GM21529 (cell line): ENCODE results near the gene P2RX4.
A peak's percentile ranks its signal among the peaks of the same experiment; 100 is the strongest.
"Not testable (repeated sequence)": the region's sequence is repeated elsewhere in the genome, so short reads cannot be mapped to it uniquely, and the experiment has no call there.

Source experiments
- ATAC-seq: cut with Tn5 transposase; IDR thresholded peaks from one replicate; pipeline ENCODE4 v1.9.1; 2021; ENCODE audit not compliant: unreplicated experiment

P2RX4 gene

DNA sequence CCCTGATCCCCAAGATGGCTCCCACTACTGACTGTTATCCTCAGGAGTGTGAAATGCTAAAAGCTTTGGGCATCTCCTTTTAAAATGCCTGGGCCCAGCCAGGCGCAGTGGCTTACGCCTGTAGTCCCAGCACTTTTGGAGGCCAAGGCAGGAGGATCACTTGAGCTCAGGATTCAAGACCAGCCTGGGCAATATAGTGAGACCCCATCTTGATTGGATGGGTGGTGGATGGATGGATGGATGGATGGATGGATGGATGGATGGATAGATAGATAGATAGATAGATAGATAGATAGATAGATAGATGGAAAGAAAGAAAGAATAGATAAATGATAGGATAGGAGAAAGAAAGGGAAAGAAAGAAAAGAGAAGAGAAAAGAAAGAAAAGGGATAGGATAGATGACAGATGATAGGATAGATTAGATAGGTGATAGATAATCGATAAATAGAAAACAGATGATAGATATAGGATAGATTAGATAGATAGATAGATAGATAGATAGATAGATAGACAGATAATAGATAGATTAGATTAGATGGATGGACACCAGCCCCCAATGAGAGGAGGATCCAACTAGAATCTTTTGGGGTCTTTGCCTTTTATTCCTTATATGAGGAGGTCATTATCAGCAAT lies 9.5 kb downstream of the P2RX4 start:
- no peak for ATAC-seq

DNA sequence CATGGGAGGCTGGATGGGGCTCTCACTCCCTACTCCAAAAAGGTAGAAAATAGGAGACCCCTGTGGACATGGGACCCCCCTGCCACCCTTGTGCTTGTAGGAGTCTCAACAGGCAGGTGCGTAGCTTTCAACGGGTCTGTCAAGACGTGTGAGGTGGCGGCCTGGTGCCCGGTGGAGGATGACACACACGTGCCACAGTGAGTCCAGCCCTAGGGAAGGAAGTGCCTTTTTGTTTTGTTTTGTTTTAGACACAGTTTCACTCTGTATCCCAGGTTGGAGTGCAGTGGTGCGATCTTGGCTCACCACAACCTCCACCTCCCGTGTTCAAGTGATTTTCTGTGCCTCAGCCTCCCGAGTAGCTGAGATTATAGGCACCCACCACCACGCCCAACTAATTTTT lies 12.9 kb downstream of the P2RX4 start:
- ATAC-seq: no peak

DNA sequence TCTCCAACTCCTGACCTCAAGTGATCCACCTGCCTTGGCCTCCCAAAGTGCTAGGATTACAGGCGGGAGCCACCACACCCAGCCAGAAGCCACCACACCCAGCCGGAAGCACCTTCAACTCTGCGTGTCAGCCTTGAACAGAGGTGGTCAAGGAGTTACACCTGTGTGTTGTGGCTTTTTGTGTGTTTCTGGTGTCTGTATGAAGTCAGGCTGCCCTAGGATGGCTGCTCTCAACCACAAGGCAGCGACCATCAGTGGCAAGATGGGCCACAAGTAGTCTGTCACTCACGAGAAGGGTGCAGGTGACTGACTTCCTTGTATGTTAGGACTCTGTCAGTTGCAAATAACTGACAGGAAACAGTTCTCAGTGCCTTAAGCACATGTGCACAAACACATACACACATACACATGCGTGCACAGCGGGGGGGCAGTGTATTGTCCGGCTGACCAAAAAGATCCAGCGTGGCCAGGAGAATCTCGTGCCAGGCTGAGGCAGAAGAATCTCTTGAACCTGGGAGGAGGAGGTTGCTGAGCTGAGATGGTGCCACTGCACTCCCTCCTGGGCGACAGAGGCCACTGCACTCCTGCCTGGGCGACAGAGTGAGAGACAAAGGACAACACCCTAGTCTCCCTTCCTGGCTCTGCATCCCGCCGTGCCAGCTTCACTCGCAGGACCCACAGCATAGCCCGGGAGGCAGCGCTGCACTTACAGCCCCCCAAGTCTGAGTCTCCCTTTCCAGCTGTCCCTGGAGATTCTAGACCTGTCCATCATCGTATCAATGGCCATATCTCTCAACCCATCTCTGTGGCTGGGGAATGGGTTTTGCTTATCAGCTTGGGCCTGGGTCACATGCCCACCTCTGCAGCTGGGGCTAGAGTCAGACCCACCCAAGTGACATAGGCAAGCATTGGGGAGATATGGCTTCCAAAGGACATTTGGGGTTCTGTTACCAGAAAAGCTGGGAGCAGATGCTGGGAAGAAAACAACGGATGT lies 13.7 kb downstream of the P2RX4 start:
- ATAC-seq: no peak

DNA sequence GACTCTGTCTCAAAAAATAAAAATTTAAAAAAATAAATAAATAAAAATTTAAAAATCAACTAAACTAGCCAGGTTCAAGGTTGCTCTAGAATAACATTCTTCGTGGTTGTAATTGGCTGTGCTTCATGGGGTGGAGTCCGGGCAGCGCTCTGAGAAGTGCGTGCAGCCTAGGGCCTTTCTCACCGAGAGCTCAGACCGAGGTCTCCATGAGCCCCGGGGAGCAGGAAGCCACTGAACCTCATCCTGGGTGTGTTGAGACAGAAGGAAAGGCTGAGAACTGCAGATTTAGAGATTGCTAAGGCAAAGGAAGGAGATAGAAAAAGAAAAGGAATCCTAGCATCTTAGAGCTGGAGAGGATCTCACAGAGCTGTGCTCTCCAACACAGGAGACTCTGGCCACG lies 14.7 kb downstream of the P2RX4 start:
- no peak for ATAC-seq

DNA sequence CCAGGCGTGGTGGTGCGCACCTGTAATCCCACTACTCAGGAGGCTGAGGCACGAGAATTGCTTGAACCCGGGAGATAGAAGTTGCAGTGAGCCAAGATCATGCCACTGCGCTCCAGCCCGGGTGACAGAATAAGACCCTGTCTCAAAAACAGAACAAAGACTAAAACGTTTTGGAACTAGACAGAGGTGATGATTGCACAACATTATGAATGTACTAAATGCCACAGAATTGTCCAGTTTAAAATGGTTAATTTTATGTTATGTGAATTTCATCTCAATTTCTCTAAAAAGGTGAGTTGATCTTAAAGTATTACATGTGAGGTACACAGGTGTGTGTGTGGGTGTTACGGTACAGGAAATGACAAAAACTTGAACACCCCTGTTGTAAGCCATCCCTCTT lies 16.5 kb downstream of the P2RX4 start:
- no peak for ATAC-seq

DNA sequence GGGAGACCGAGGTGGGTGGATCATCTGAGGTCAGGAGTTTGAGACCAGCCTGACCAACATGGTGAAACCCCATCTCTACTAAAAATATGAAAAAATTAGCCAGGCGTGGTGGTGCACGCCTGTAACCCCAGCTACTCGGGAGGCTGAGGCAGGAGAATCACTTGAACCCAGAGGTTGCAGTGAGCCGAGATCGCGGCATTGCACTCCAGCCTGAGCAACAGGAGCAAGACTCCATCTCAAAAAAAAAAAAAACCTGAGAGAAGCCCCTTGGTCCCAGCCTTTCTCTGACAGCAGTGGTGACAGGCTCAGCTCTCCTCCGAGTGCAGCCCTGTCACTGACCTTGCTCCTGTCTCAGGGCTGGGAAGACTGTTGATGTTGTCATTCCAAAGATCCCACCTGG lies 16.9 kb downstream of the P2RX4 start:
- ATAC-seq: peak; percentile 10

DNA sequence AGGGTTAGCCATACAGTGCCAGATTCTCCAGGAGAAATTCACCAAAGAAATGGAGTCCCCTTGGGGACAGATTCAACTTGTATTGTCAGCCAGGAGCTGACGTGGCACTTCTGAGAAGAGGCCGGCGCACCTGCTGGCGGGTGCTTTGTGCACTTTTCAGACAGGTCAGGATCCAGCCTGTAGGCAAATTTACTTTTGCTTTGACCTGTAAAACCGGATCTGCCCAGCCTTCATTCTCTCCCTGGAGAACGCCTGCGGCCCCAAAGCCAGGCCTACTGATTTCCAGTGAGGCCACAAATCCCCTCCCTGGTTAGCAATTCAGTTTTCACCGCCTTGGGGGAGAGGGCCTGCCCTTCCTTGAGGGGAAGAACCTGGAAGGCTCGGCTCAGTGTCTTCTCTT lies 17.4 kb downstream of the P2RX4 start:
- ATAC-seq: peak; percentile 81

DNA sequence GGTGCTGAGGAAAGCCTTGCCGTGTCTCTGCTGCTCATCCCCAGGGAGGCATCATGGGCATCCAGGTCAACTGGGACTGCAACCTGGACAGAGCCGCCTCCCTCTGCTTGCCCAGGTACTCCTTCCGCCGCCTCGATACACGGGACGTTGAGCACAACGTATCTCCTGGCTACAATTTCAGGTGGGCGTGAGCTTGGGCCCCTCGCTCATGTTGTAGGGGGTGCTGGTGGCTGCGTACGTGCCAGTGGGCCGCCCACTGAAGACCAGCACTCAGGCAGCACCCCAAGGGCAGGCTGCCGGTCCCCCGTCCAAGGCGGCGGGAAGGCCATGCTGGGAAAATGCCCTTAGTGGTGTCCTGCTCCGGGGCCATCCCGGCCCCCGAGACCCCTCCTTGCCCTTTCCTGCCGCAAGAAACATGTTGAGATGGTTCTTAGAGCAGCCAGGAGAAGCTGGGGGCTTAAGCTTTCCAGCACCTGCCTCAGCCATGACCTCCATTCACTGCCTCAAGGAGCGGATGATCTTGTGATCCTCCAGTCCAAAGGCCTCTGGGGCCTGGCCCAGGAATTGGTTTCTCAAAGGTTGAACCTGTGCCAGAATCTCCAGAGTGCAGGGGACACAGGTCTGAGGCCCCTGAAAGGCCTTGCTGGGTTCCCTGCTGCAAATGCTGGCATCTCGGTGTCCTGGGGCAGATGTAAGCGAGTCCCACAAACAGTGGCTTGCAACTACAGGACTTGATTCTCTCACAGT lies 19.2 kb downstream of the P2RX4 start:
- ATAC-seq: no peak

DNA sequence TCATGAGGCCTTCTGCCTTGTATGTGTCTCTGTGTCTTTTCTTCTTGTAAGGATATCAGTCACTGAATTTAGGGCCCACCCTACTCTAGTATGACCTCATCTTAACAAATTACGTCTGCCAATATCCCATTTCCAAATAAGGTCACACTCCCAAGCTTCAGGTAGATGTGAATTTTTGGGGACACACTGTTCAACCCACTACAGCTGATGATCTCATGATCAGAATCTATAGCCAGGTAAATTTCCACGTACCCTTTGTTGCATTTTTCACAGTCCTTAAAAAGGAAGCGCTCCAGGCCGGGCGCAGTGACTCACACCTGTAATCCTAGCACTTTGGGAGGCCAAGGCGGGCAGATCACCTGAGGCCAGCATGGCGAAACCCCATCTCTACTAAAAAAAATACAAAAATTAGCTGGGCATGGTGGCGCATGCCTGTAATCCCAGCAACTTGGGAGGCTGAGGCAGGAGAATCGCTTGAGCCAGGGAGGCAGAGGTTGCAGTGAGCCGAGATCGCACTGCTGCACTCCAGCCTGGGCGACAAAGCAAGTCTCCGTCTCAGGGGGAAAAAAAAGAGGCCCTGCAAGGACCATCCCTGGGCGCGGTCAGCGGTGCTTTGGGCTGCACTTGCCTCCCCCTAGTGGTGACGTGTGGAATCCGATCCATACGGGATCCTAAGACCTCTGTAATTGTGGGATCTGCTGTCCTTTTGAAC lies 20.1 kb downstream of the P2RX4 start:
- not testable (repeated sequence) for ATAC-seq

DNA sequence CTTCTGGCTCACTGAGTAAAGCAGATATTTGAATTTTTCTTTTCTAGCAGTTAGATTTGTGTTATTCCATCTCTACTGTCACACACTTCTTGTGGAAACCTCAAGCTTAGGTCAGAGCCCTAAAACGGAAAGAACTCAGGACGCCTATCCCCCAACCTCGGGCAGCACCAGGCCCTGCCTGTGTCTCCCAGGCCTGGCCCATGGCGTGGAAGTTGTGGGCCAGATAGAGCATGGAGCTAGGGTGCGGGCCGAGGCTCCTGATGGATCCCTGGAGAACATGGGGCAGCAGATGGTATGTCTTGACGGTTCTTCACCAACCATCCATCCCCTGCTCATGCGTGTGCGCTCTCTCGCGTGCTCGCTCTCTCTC lies 20.6 kb downstream of the P2RX4 start:
- ATAC-seq: no peak

DNA sequence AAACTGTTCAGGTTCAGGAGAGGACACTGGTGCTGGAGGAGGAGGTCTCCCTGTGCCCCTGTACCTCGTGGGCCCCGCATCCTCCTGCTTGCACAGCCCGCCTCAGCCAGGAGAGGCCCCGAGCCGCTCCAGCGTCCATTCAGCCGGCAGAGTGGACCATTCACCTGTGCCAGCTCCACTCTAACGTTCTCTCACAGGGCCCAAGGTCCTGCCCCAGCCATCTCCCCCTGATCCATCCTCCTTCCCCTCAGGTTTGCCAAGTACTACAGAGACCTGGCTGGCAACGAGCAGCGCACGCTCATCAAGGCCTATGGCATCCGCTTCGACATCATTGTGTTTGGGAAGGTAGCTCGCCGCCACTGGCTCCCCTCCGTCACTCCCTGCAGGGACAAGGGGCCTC lies 22.2 kb downstream of the P2RX4 start:
- no peak for ATAC-seq

DNA sequence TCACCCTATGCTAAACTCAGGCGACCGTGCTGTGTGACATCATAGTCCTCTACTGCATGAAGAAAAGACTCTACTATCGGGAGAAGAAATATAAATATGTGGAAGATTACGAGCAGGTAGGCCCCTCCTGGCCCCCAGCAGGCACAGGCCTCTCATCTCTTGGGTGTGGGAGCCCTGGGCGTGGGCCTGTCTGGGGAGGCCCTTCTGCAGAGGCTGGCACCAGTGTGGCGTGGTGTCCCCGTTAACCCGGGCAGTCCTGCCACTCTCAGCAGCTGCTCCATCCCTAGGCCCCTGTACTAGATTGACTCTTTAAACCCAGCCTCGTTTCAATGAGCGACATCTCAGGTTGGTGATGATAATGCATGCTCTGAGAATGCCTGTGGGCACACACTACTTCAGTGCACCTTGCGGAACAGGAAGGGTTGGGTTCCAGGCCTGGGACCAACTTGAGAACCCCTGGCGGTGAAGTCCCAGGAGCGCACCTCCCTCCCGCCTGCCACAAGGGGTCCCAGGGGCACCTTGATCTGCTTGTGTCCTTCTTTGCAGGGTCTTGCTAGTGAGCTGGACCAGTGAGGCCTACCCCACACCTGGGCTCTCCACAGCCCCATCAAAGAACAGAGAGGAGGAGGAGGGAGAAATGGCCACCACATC lies 23.2 kb downstream of the P2RX4 start:
- ATAC-seq: no peak

DNA sequence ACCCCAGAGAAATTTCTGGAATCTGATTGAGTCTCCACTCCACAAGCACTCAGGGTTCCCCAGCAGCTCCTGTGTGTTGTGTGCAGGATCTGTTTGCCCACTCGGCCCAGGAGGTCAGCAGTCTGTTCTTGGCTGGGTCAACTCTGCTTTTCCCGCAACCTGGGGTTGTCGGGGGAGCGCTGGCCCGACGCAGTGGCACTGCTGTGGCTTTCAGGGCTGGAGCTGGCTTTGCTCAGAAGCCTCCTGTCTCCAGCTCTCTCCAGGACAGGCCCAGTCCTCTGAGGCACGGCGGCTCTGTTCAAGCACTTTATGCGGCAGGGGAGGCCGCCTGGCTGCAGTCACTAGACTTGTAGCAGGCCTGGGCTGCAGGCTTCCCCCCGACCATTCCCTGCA lies 23.7 kb downstream of the P2RX4 start:
- no peak for ATAC-seq

DNA sequence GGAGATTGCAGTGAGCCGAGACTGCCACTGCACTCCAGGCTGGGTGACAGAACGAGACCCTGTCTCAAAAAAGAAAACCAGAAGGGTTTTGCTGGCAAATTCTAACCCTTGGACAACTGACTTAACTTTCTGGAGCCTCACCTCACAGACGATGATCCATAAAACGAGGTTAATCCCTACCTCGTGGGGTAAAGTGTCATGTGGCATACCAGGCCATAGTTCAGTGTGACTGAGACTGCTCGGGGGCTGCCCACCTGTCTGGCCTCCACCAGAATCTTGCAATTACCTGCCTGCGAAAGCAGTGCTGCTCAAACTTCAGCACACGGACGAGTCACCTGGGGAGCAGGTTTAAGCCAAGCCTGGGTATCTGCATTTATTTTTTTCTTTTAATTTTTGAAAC lies 26.8 kb downstream of the P2RX4 start:
- no peak for ATAC-seq

DNA sequence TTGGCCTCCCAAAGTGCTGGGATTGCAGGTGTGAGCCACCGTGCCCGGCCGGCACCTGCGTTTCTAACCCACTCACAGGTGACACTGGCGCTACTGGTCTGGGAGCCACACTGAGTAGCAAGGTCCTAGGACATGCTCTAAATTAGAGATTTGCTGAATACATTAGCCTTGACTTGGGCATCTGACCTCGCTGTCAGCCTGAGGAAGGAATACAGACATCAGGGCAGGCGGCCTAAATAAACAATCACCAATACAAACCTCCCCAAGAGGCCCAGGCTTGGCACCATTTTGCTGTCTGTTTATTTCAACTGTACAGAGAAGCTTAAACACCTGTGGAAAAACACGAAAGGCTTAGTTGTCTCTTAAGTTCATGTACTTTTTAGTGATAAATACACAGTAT lies 27.5 kb downstream of the P2RX4 start:
- no peak for ATAC-seq

DNA sequence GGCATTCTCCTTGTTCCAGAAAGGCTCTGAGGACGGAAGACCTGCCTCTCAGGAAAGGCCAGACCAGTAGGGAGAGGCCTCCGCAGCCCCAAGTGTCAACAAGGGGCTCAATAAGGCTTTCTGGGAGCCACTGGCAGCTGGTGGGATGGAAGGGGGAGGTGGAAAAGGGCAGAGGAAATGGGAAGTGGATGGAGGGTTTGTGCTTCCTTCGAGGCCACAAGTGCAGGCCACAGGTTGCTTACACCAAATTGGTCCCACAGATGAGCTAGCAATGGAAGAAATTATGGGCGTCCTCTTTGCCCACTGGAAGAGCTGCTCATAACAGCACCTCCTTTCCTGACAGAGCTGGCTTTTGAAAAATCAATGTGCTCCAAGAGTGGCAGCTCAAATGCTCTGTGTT lies 28.2 kb downstream of the P2RX4 start:
- ATAC-seq: no peak

DNA sequence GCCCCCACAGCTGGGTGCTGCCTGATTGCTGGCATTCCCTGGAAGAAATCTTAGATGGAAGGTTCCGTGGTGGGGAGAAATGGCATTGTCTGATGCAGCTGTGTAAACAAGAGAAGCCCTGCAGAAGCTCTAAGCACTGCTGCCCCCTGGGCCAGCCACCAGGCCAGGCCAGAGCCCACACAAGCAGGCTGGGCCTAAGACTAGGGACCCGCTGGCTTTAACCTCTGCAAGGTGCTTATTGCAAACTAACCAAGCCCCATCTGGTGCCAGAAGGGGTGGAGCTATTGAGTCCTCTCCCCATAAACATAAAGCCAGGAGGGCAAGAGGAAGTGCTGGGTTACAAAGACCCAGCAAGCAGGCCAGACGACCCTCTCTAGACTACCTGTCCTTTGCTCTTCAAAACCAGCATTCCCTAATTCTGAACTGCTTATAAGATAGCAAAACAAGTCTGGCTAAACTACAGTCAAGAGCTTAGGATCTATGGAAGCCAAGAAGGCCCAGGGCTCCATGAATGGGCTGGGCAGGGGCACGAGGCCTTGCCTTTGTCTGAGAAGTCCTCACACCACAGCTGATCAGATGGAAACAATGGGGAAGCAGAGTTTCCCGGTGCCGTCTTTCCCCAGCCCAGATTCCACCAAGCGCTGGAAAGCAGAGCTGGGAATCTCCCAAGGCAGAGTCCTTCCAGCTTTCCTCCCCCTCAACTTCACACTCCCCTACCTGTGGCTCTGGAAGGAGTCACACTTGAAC lies 28.8 kb downstream of the P2RX4 start:
- no peak for ATAC-seq

DNA sequence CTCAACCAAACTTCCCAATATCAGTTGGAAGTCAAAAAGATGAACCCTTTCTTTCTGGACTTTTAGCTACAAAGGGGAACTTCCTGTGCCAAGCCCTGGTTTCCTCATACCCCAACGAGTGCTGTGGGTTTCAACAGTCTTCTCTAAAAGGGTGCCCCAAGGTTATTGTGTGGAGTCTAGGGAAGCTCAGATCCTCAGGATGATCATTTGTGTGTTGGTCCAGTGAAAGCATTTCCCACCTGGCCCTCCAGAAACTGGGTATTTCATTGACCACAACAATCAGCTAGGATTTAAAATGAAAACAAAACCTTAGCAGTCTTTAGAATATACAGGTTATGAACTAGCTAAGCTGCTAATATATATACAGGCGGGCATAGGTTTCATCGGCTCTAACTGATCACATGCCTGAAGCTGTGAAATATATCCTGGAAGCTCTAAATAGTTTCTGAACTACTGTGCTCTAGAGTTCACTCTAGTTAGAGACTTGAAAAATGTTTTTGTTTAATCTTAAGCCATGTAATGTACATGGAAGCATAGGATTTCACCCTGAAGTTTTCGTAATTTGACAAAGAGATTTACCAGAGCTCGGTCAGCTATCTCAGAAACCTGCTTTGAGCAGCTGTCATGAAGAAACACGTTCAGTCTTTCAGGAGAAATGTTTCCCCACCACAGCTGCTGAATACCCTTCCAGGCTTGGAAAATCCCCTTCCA lies 29.6 kb downstream of the P2RX4 start:
- ATAC-seq: no peak

DNA sequence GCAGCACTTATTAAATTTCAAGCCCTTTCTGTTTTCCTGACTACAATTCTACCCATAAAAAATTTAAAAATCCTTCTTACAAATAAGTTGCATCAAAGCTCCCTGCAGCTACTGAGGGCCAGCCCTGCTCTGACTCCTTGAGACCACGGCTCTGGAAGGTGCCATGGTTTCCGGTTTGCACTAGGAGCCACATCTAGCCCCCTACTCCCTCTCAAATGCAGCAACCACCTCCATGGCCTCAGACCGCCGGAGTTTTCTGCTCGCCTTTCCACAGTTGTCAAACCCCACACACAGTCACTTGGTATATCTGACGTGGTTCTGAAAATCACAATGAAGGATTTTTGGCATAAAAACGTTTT lies 30.1 kb downstream of the P2RX4 start:
- ATAC-seq: no peak
